Large intestine (tissue), 3 donors: ENCODE results near the gene SCGB1D2. TPM values are rescaled to one million over a fixed set of nuclear protein-coding genes. Genes with fewer than 3 reads are reported as not detected.

Experiments
- DNase-seq, 2 donors: peaks; one replicate each; pipeline versions ENCODE4 v3.0.0 to v3.0.0-alpha.2; 2013
- H3K27ac ChIP-seq: one replicate; pipeline ENCODE4 v1.5.1; 2013; ENCODE audit warnings: low read length
- H3K27me3 ChIP-seq: 2 replicates; pipeline ENCODE4 v1.6.1; 2013; ENCODE audit warnings: low read length; ENCODE audit not compliant: control insufficient read depth, insufficient read depth
- H3K36me3 ChIP-seq: 2 replicates; pipeline ENCODE4 v1.6.1; 2013; ENCODE audit warnings: low read length; ENCODE audit not compliant: control insufficient read depth, insufficient read depth
- H3K4me1 ChIP-seq: one replicate; pipeline ENCODE4 v1.6.1; 2013; ENCODE audit warnings: low read length; ENCODE audit not compliant: control insufficient read depth, insufficient read depth
- H3K4me3 ChIP-seq: one replicate; pipeline ENCODE4 v1.5.1; 2013; ENCODE audit warnings: low read length
- H3K9me3 ChIP-seq: one replicate; pipeline ENCODE4 v1.6.1; 2013; ENCODE audit warnings: mild to moderate bottlenecking, low read depth, low read length, moderate library complexity; ENCODE audit not compliant: control insufficient read depth
- polyA plus RNA-seq: library from polyadenylated mRNA; unstranded; fragments of 120-200 nt; gene quantifications from one replicate; pipeline ENCODE4 v1.2.1, GENCODE V29; 2013

The SCGB1D2 gene
- polyA plus RNA-seq, 1 donor, result 0.13 TPM

DNA sequence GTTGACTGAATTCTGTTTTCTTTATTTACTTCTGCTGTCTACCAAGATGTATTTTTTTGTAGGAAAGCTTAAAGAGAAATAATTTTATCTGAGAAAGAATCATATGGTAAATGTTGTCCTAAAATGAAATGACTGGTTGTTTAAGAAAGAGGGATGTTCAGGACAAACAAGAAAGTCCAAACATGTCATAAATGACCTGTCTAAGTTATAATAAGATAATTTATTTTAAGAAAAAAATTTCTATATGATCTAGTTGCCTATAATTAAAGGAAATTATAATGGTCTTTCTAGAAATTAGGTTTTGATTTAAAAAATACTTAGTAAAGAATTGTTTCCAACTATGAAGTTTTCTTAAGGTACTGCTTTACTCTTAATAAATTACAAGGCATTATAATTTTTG, 38.4 kb downstream of the SCGB1D2 start:
- H3K27me3 ChIP-seq, result no peaks in the 10 kb centered on the region
- no peaks in the 10 kb centered on the region for H3K36me3 ChIP-seq
- DNase-seq, result no peak
- no peaks in the 10 kb centered on the region for H3K4me1 ChIP-seq
- no peak overlapping the region for H3K4me3 ChIP-seq
- no peaks in the 10 kb centered on the region for H3K9me3 ChIP-seq
- H3K27ac ChIP-seq, result no peak overlapping the region

Other genes starting within 250 kb of the SCGB1D2 start
- gene INCENP, start 118.2 kb upstream of the SCGB1D2 start, polyA plus RNA-seq, result 22.5 TPM
- gene SCGB1D1, start 52.0 kb upstream of the SCGB1D2 start, polyA plus RNA-seq, result not detected
- not detected for gene SCGB2A1, start 33.6 kb upstream of the SCGB1D2 start, polyA plus RNA-seq
- not detected for gene SCGB2A2, start 27.9 kb downstream of the SCGB1D2 start, polyA plus RNA-seq
- not detected for gene SCGB1D4, start 56.8 kb downstream of the SCGB1D2 start, polyA plus RNA-seq
- gene ASRGL1, start 95.2 kb downstream of the SCGB1D2 start, polyA plus RNA-seq, result 5.4 TPM
- not detected for gene SCGB1A1, start 176.8 kb downstream of the SCGB1D2 start, polyA plus RNA-seq